GM12892 (cell line): ENCODE measurements around the gene CPNE1.

Experiments
- DNase-seq: peaks from one replicate; pipeline ENCODE4 v3.0.0; 2011; ENCODE audit not compliant: insufficient read length
- FAIRE-seq: peaks from 2 replicates; lab custom pipeline; 2011; peaks lifted over from hg19 to GRCh38; lab: Jason Lieb, UNC
- POLR2A ChIP-seq: IDR thresholded peaks from 2 replicates; pipeline ENCODE4 v1.6.1; 2011; ENCODE audit warnings: low read depth, low read length, control low read depth
- POLR2AphosphoS5 ChIP-seq: IDR thresholded peaks from 2 replicates; pipeline ENCODE4 v1.6.1; 2011; ENCODE audit warnings: low read depth, low read length, control low read depth
- TAF1 ChIP-seq: IDR thresholded peaks from 2 replicates; pipeline ENCODE4 v1.6.1; 2011; ENCODE audit warnings: low read depth, mild to moderate bottlenecking, control low read depth, low read length, borderline replicate concordance

Gene CPNE1

GRCh38 chr20:35661908-35662307 lies 2.8 kb downstream of the CPNE1 start:
- DNase-seq, result no peak
- TF ChIP-seq POLR2A (no peak), TAF1 (no peak), POLR2AphosphoS5 (no peak)
- FAIRE-seq, result no peak

- DNase-seq (no peak), FAIRE-seq (no peak)
- TF ChIP-seq POLR2A, result no peak
Measured at GRCh38 chr20:35661053-35661452, 3.6 kb downstream of the CPNE1 start.

GRCh38 chr20:35660122-35660937 lies 4.4 kb downstream of the CPNE1 start:
- DNase-seq (no peak), FAIRE-seq (no peak)
- TF ChIP-seq POLR2AphosphoS5 (no peak), POLR2A (no peak), TAF1 (no peak)

- DNase-seq (no peak), FAIRE-seq (no peak)
- TF ChIP-seq POLR2A (no peak), TAF1 (no peak), POLR2AphosphoS5 (no peak)
Measured at GRCh38 chr20:35657271-35657670, 7.4 kb downstream of the CPNE1 start.

- TF ChIP-seq POLR2A, result no peak
- no peak for TF ChIP-seq TAF1
- TF ChIP-seq POLR2AphosphoS5, result no peak
- FAIRE-seq (no peak), DNase-seq (no peak)
Measured at GRCh38 chr20:35654415-35654814, 10.3 kb downstream of the CPNE1 start.

GRCh38 chr20:35653893-35654292 lies 10.8 kb downstream of the CPNE1 start:
- TF ChIP-seq POLR2A, result no peak
- TF ChIP-seq TAF1, result no peak
- TF ChIP-seq POLR2AphosphoS5, result no peak
- no peak for DNase-seq
- no peak for FAIRE-seq

- DNase-seq (no peak), FAIRE-seq (no peak)
- TF ChIP-seq POLR2A, result no peak
- TF ChIP-seq POLR2AphosphoS5, result no peak
- no peak for TF ChIP-seq TAF1
Measured at GRCh38 chr20:35653430-35653734, 11.3 kb downstream of the CPNE1 start.

GRCh38 chr20:35652641-35653429 lies 11.9 kb downstream of the CPNE1 start:
- FAIRE-seq (no peak), DNase-seq (no peak)
- TF ChIP-seq POLR2AphosphoS5 (no peak), POLR2A (peak; percentile 36; the same call in 1 of the 2 replicates)

- TF ChIP-seq POLR2AphosphoS5 (no peak), TAF1 (no peak), POLR2A (no peak)
- FAIRE-seq, result no peak
- DNase-seq, result no peak
Measured at GRCh38 chr20:35651958-35652357, 12.7 kb downstream of the CPNE1 start.

GRCh38 chr20:35650632-35651031 lies 14.1 kb downstream of the CPNE1 start:
- no peak for TF ChIP-seq POLR2A
- no peak for DNase-seq
- FAIRE-seq, result no peak

GRCh38 chr20:35648836-35649235 lies 15.9 kb downstream of the CPNE1 start:
- no peak for FAIRE-seq
- TF ChIP-seq TAF1 (no peak), POLR2A (no peak), POLR2AphosphoS5 (no peak)
- DNase-seq, result no peak

- FAIRE-seq, result no peak
Measured at GRCh38 chr20:35644806-35645205, 19.9 kb downstream of the CPNE1 start.

More at GRCh38 chr20:35644806-35645205, 19.9 kb downstream of the CPNE1 start:
- DNase-seq, result no peak
- TF ChIP-seq TAF1 (no peak), POLR2A (no peak), POLR2AphosphoS5 (no peak)
